Lower lobe of right lung (tissue), 2 donors: Measurements from ENCODE around the gene STRBP. TPM values are rescaled to one million over a fixed set of nuclear protein-coding genes. Genes with fewer than 3 reads are reported as not detected.

Experiments used
- ATAC-seq, 2 donors: fragments of 200-7000 bp; cut with Tn5 transposase; one replicate each; pipeline ENCODE4 v1.9.1; 2020 to 2022; ENCODE audit warnings: mild to moderate bottlenecking in 2 of 2, moderate library complexity in 2 of 2
- DNase-seq: peaks from one replicate; pipeline ENCODE4 v3.0.0-alpha.2; 2020
- H3K27ac ChIP-seq: fragments of 200-600 bp; one replicate; pipeline ENCODE4 v1.8.0; 2022
- H3K27me3 ChIP-seq: fragments of 200-600 bp; one replicate; pipeline ENCODE4 v1.8.0; 2022; ENCODE audit warnings: low read depth
- H3K36me3 ChIP-seq: fragments of 200-600 bp; one replicate; pipeline ENCODE4 v1.8.0; 2022; ENCODE audit warnings: mild to moderate bottlenecking
- H3K4me1 ChIP-seq: fragments of 200-600 bp; one replicate; pipeline ENCODE4 v1.8.0; 2022
- H3K4me3 ChIP-seq: fragments of 200-600 bp; one replicate; pipeline ENCODE4 v1.8.0; 2022; ENCODE audit warnings: mild to moderate bottlenecking
- H3K9me3 ChIP-seq: fragments of 200-600 bp; one replicate; pipeline ENCODE4 v1.8.0; 2022
- CTCF ChIP-seq: fragments of 200-600 bp; IDR thresholded peaks from one replicate; pipeline ENCODE4 v1.8.0; 2022; ENCODE audit warnings: antibody characterized with exemption, mild to moderate bottlenecking
- intact Hi-C: fragments of 100-400 bp; cut with DNase I; formaldehyde crosslinking; loops from one replicate; pipeline ENCODE4 v1.11.0; 2022
- total RNA-seq: library from RNA; stranded (reverse); fragmentation: NEBNext Ultra II Directional; extraction: Animal tissue kit (Norgen Biotek cat#: 25700); gene quantifications from one replicate; pipeline ENCODE4 v1.2.1, GENCODE V29; 2021
- donor health status: DM: no; HTN: yes; CAD: no; lungs with severe emphysema.

The STRBP gene
- total RNA-seq, 1 donor from 2014 or later = 23.7 TPM

- TF ChIP-seq CTCF = no peak
- Histone ChIP-seq H3K4me3 (no peak overlapping the region), H3K9me3 (no peaks in the 10 kb centered on the region), H3K36me3 (peaks cover 46% of the 10 kb centered on the region), H3K4me1 (peaks cover 11% of the 10 kb centered on the region), H3K27me3 (no peaks in the 10 kb centered on the region), H3K27ac (no peak overlapping the region)
- DNase-seq (no peak), ATAC-seq (peak; percentile 46 to 62)
- intact Hi-C loops = no loop called here
Measured at GRCh38 chr9:123111427-123112014, 156.9 kb downstream of the STRBP start.

GRCh38 chr9:123109540-123110279, 158.7 kb downstream of the STRBP start:
- DNase-seq (no peak), ATAC-seq (no peak)
- Histone ChIP-seq H3K27me3 (no peaks in the 10 kb centered on the region), H3K27ac (no peak overlapping the region), H3K4me1 (peaks cover 11% of the 10 kb centered on the region), H3K9me3 (no peaks in the 10 kb centered on the region), H3K4me3 (no peak overlapping the region), H3K36me3 (peaks cover 59% of the 10 kb centered on the region)
- TF ChIP-seq CTCF = no peak
- intact Hi-C loops = no loop called here

- TF ChIP-seq CTCF = no peak
- Histone ChIP-seq H3K36me3 (peaks cover 63% of the 10 kb centered on the region), H3K4me1 (peaks cover 11% of the 10 kb centered on the region), H3K9me3 (no peaks in the 10 kb centered on the region), H3K27me3 (no peaks in the 10 kb centered on the region), H3K4me3 (no peak overlapping the region), H3K27ac (no peak overlapping the region)
- intact Hi-C loops = no loop called here
- ATAC-seq (no peak), DNase-seq (no peak)
Measured at GRCh38 chr9:123108976-123109375, 159.4 kb downstream of the STRBP start.

DNA sequence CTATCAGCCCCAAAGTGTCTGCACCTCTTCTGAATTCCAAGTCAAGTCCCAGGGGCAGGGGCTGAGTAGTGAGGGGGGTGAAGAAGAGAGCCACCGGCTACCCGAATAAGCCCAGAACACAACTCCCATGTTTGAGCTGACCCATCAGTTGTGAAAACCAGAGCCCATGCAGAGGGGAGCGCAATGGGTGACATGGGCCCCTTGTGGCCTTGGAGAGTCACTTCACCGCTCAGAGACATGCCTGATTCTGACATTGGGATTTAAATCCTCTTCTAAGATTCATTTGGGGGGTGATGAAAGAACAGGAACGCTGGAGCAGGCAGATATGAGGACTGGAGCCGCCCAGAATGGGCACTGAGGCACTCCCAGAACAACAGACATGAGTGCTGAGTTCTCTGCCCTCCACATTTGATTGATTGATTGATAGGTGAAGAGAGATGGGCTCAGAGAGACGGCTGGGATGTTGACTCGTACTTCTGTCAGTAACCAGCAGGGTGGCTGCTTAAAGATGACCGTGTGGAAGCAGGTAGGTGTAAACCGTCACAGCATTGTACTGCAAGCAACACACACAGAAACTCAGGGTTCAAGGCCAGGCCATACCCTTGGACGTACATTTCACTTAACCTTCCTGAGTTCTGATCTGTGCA, 160.6 kb downstream of the STRBP start:
- TF ChIP-seq CTCF = no peak
- intact Hi-C loops = no loop called here
- Histone ChIP-seq H3K36me3 (peaks cover 75% of the 10 kb centered on the region), H3K4me3 (no peak overlapping the region), H3K9me3 (no peaks in the 10 kb centered on the region), H3K27ac (no peak overlapping the region), H3K4me1 (peaks cover 11% of the 10 kb centered on the region), H3K27me3 (no peaks in the 10 kb centered on the region)
- ATAC-seq = no peak
- DNase-seq = no peak

DNA sequence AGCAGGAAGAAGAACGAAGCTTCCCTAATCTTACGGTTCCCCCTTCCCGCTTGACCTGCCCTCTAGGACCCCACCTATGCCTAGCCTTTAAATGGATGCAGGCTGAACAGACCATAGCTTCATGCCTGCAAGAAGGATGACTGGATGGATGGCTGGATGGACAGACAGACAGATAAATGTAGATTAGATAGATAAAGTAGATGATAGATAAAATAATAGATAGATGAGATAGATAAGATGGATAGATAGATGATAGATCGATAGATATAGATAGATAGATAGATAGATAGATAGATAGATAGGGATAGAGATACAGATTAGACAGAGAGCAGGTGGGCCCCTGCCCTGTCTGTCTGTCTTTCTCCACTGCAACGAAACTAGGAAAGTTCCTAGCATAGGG, 162.9 kb downstream of the STRBP start:
- no peaks in the 10 kb centered on the region for H3K4me1 ChIP-seq
- no peak overlapping the region for H3K27ac ChIP-seq
- no peak for TF ChIP-seq CTCF
- ATAC-seq (no peak), DNase-seq (no peak)
- no peaks in the 10 kb centered on the region for H3K9me3 ChIP-seq
- H3K4me3 ChIP-seq = no peak overlapping the region
- peaks cover 95% of the 10 kb centered on the region for H3K36me3 ChIP-seq
- H3K27me3 ChIP-seq = no peaks in the 10 kb centered on the region
- intact Hi-C loops = no loop called here
